ENCODE measurements around the gene NCAM2.

NCAM2 gene

GRCh38 chr21:20994790-20995189 is 3.4 kb upstream of the NCAM2 start:
- no peak for TF ChIP-seq CTCF (IDR thresholded peaks at IDR 0.05; ENCODE audit: low read depth, low read length)
- H3K4me3 ChIP-seq (replicated peaks in 1 of 2; ENCODE audit: low read depth in 2 of 2, low read length in 2 of 2): no peak overlapping the region
- no peak for DNase-seq (ENCODE audit: low read depth in 2 of 2)

- peak; percentile 41 to 57 for DNase-seq (ENCODE audit: low read depth in 2 of 2)
- TF ChIP-seq CTCF (IDR thresholded peaks at IDR 0.05; ENCODE audit: low read depth, low read length): no peak
- H3K4me3 ChIP-seq (replicated peaks in 1 of 2; ENCODE audit: low read depth in 2 of 2, low read length in 2 of 2): peak overlapping the region; percentile 57 to 67
Measured at GRCh38 chr21:20996421-20997310, 1.5 kb upstream of the NCAM2 start.

- peak; percentile 1 to 2 for DNase-seq (ENCODE audit: low read depth in 2 of 2)
- H3K4me3 ChIP-seq (replicated peaks in 1 of 2; ENCODE audit: low read depth in 2 of 2, low read length in 2 of 2): peak overlapping the region; percentile 57 to 67
Measured at GRCh38 chr21:20997311-20997635, 936 bp upstream of the NCAM2 start.

GRCh38 chr21:20998456-20998789 is 214 bp downstream of the NCAM2 start:
- DNase-seq (ENCODE audit: low read depth in 2 of 2): no peak
- no peak for TF ChIP-seq CTCF (IDR thresholded peaks at IDR 0.05; ENCODE audit: low read depth, low read length)
- H3K4me3 ChIP-seq (replicated peaks in 1 of 2; ENCODE audit: low read depth in 2 of 2, low read length in 2 of 2): peak overlapping the region; percentile 51 to 67

More at GRCh38 chr21:20997311-20997635, 936 bp upstream of the NCAM2 start:
- no peak for TF ChIP-seq CTCF (IDR thresholded peaks at IDR 0.05; ENCODE audit: low read depth, low read length)

- TF ChIP-seq CTCF (IDR thresholded peaks at IDR 0.05; ENCODE audit: low read depth, low read length): no peak
- peak in 1 of 2 donors; percentile 1 for DNase-seq (ENCODE audit: low read depth in 2 of 2)
- H3K4me3 ChIP-seq (replicated peaks in 1 of 2; ENCODE audit: low read depth in 2 of 2, low read length in 2 of 2): peak overlapping the region; percentile 51 to 67
Measured at GRCh38 chr21:20998886-20999285, 677 bp downstream of the NCAM2 start.

- DNase-seq (ENCODE audit: low read depth in 2 of 2): peak; percentile 69 to 74
- no peak overlapping the region for H3K4me3 ChIP-seq (replicated peaks in 1 of 2; ENCODE audit: low read depth in 2 of 2, low read length in 2 of 2)
- TF ChIP-seq CTCF (IDR thresholded peaks at IDR 0.05; ENCODE audit: low read depth, low read length): peak; percentile 85
Measured at GRCh38 chr21:20999659-21000058, 1.4 kb downstream of the NCAM2 start.
